ENCODE data around the gene ZBP1.

DNA sequence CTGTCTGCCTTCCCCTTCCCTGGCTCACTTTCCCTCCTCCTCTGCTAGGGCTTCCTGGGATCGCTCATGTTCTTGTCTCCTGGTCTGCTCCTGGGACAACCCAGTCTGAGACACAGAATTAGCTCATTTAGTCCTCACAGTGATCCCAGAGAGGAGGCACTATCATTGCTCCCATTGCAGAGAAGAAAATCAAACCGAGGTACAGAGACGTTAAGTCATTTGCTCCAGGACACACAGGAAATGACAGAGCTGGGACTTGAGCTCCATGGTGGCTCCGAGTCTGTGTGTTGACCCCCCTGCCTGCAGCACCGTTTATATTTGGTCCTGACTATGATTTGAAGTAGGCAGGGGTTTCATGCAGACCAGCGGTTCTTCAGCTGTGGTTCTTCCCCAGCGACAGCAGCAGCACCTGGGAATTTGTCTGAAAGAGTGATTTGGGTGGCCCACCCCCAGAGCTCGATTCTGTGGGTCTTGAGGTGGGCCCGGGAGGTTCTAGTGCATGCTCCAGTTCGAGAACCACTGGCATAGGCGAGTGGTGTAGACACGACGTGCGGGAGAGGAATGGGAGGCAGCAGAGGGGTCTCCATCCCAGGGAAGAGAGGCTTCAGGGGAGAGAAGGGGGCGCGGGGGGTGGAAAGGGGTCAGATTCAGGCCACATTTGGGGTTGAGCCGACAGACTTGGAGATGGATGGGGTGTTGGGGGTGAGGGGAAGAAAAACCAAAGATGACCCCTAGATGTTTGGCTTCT is 34.6 kb downstream of the ZBP1 start:
- TF ChIP-seq CTCF (IDR thresholded peaks at IDR 0.05 in 2 of 3, conservative IDR thresholded peaks at IDR 0.05 in 1 of 3; ENCODE audit: control insufficient read depth in 2 of 3, extremely low read depth in 1 of 3, insufficient read depth in 1 of 3, low read depth in 3 of 3, low read length in 3 of 3) (no peak), NBN (IDR thresholded peaks at IDR 0.05) (no peak)
